Stimulated activated CD8-positive, alpha-beta memory T cell treated with anti-CD3 and anti-CD28 coated beads, Interleukin-7, amount 100 ng/mL, for 48 hours (primary cell): Measurements from ENCODE around the gene DENND6A.

Experiments used
- DNase-seq, 2 donors: peaks; one replicate each; pipeline ENCODE4 v3.0.0-alpha.2; 2020; ENCODE audit warnings: low read depth in 1 of 2; ENCODE audit errors: extremely low read depth in 1 of 2

Gene DENND6A

GRCh38 chr3:57577801-57578200, 115.1 kb downstream of the DENND6A start:
- no peak for DNase-seq

GRCh38 chr3:57575966-57576626, 116.8 kb downstream of the DENND6A start:
- DNase-seq = no peak
